Fibroblast of gingiva (primary cell): ENCODE data around the gene PDE6B.
A peak's percentile ranks its signal among the peaks of the same experiment; 100 is the strongest.
"Not testable (repeated sequence)": the region's sequence is repeated elsewhere in the genome, so short reads cannot be mapped to it uniquely, and the experiment has no call there.

ENCODE experiments used
- DNase-seq: peaks from one replicate; pipeline ENCODE4 v3.0.0-alpha.2; 2011; ENCODE audit warnings: low read depth

The PDE6B gene

GRCh38 chr4:704198-704891 is 79.0 kb downstream of the PDE6B start:
- no peak for DNase-seq

- no peak for DNase-seq
Observed at GRCh38 chr4:704971-705277, 79.6 kb downstream of the PDE6B start.

- DNase-seq, result peak; percentile 94
Observed at GRCh38 chr4:705278-706082, 80.1 kb downstream of the PDE6B start, which contains the start of gene PCGF3. Gene PCGF3 (plus strand): TSS chr4:705832. CDS start chr4:733681, 27,849 bp downstream.

GRCh38 chr4:706083-706633 is 80.8 kb downstream of the PDE6B start:
- DNase-seq, result not testable (repeated sequence)

GRCh38 chr4:706834-707598 is 81.6 kb downstream of the PDE6B start:
- DNase-seq, result no peak

GRCh38 chr4:707929-708630 is 82.7 kb downstream of the PDE6B start:
- DNase-seq, result no peak

GRCh38 chr4:708631-708933 is 83.2 kb downstream of the PDE6B start:
- no peak for DNase-seq

- no peak for DNase-seq
Observed at GRCh38 chr4:709348-709747, 84.0 kb downstream of the PDE6B start.

- no peak for DNase-seq
Observed at GRCh38 chr4:710116-710515, 84.7 kb downstream of the PDE6B start.

GRCh38 chr4:710916-711315 is 85.5 kb downstream of the PDE6B start:
- no peak for DNase-seq

GRCh38 chr4:712093-712492 is 86.7 kb downstream of the PDE6B start:
- DNase-seq, result no peak

- DNase-seq, result no peak
Observed at GRCh38 chr4:712916-713632, 87.7 kb downstream of the PDE6B start.

GRCh38 chr4:714087-714486 is 88.7 kb downstream of the PDE6B start:
- DNase-seq, result no peak

GRCh38 chr4:717601-718320 is 92.4 kb downstream of the PDE6B start:
- DNase-seq, result no peak

- DNase-seq, result no peak
Observed at GRCh38 chr4:718460-718859, 93.1 kb downstream of the PDE6B start.
